Measurements from ENCODE around the gene BSDC1.
A peak's percentile ranks its signal among the peaks of the same experiment; 100 is the strongest.

GRCh38 chr1:32351399-32352238, 42.6 kb downstream of the BSDC1 start:
- TF ChIP-seq POLR2A (IDR thresholded peaks at IDR 0.05) (peak; percentile 92 to 93), CTCF (IDR thresholded peaks at IDR 0.05) (peak in 3 of 4 experiments; percentile 4 to 11 (median 9)), EP300 (IDR thresholded peaks at IDR 0.05) (no peak), POLR2AphosphoS5 (IDR thresholded peaks at IDR 0.05) (peak; percentile 90)
